ENCODE measurements around the gene FAM3A.
A peak's percentile ranks its signal among the peaks of the same experiment; 100 is the strongest.

The FAM3A gene

GRCh38 chrX:154478728-154479622 lies 37.1 kb downstream of the FAM3A start, which contains the start of gene LAGE3:
Gene LAGE3 (minus strand): TSS chrX:154479281. CDS start chrX:154478915, 366 bp downstream.
- DNase-seq: peak; percentile 97

GRCh38 chrX:154477891-154478477 lies 38.0 kb downstream of the FAM3A start:
- DNase-seq: no peak

GRCh38 chrX:154476821-154477220 lies 39.2 kb downstream of the FAM3A start:
- DNase-seq: no peak

GRCh38 chrX:154473683-154474082 lies 42.3 kb downstream of the FAM3A start:
- no peak for DNase-seq

GRCh38 chrX:154472685-154473632 lies 43.1 kb downstream of the FAM3A start:
- no peak for DNase-seq

- DNase-seq: no peak
Measured at GRCh38 chrX:154471839-154472684, 44.0 kb downstream of the FAM3A start.

GRCh38 chrX:154470914-154471568 lies 45.0 kb downstream of the FAM3A start:
- DNase-seq: no peak

- DNase-seq: no peak
Measured at GRCh38 chrX:154470434-154470833, 45.6 kb downstream of the FAM3A start.

GRCh38 chrX:154469880-154470279 lies 46.2 kb downstream of the FAM3A start:
- no peak for DNase-seq

- DNase-seq: no peak
Measured at GRCh38 chrX:154469114-154469513, 46.9 kb downstream of the FAM3A start.

- no peak for DNase-seq
Measured at GRCh38 chrX:154468217-154468616, 47.8 kb downstream of the FAM3A start.

- no peak for DNase-seq
Measured at GRCh38 chrX:154467556-154467955, 48.5 kb downstream of the FAM3A start.

- no peak for DNase-seq
Measured at GRCh38 chrX:154466907-154467306, 49.1 kb downstream of the FAM3A start.

- DNase-seq: no peak
Measured at GRCh38 chrX:154466036-154466435, 50.0 kb downstream of the FAM3A start.

GRCh38 chrX:154465601-154466000 lies 50.4 kb downstream of the FAM3A start:
- DNase-seq: no peak

GRCh38 chrX:154464806-154465365 lies 51.1 kb downstream of the FAM3A start:
- no peak for DNase-seq

- no peak for DNase-seq
Measured at GRCh38 chrX:154463611-154464220, 52.3 kb downstream of the FAM3A start.

GRCh38 chrX:154462396-154462795 lies 53.6 kb downstream of the FAM3A start:
- DNase-seq: no peak

- DNase-seq: no peak
Measured at GRCh38 chrX:154460326-154460725, 55.7 kb downstream of the FAM3A start.

- DNase-seq: peak; percentile 47
Measured at GRCh38 chrX:154459832-154460231, 56.2 kb downstream of the FAM3A start.

Measured in OCI-M1 (cell line).